ENCODE measurements around the gene CTTNBP2. TPM values are rescaled to one million over a fixed set of nuclear protein-coding genes. Genes with fewer than 3 reads are reported as not detected.

The CTTNBP2 gene, protein sequence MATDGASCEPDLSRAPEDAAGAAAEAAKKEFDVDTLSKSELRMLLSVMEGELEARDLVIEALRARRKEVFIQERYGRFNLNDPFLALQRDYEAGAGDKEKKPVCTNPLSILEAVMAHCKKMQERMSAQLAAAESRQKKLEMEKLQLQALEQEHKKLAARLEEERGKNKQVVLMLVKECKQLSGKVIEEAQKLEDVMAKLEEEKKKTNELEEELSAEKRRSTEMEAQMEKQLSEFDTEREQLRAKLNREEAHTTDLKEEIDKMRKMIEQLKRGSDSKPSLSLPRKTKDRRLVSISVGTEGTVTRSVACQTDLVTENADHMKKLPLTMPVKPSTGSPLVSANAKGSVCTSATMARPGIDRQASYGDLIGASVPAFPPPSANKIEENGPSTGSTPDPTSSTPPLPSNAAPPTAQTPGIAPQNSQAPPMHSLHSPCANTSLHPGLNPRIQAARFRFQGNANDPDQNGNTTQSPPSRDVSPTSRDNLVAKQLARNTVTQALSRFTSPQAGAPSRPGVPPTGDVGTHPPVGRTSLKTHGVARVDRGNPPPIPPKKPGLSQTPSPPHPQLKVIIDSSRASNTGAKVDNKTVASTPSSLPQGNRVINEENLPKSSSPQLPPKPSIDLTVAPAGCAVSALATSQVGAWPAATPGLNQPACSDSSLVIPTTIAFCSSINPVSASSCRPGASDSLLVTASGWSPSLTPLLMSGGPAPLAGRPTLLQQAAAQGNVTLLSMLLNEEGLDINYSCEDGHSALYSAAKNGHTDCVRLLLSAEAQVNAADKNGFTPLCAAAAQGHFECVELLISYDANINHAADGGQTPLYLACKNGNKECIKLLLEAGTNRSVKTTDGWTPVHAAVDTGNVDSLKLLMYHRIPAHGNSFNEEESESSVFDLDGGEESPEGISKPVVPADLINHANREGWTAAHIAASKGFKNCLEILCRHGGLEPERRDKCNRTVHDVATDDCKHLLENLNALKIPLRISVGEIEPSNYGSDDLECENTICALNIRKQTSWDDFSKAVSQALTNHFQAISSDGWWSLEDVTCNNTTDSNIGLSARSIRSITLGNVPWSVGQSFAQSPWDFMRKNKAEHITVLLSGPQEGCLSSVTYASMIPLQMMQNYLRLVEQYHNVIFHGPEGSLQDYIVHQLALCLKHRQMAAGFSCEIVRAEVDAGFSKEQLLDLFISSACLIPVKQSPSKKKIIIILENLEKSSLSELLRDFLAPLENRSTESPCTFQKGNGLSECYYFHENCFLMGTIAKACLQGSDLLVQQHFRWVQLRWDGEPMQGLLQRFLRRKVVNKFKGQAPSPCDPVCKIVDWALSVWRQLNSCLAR (N-terminal part only)
- 9.5 and 14.0 TPM in 2 replicates for total RNA-seq
- long read RNA-seq, partial matches to known transcripts = 4 of 12 reads
- long read RNA-seq, other reads (novel, unspliced or antisense) = 8 of 12 reads

GRCh38 chr7:117873310-117874190 is at the start of gene CTTNBP2:
Gene CTTNBP2, minus strand, starts transcription at chr7:117873441. Its CDS starts 26 bp downstream, at chr7:117873415.
- no peaks in the 10 kb centered on the region for H3K9me3 Mint-ChIP-seq (ENCODE audit: low read depth)
- peaks cover 16% of the 10 kb centered on the region for H3K4me1 Mint-ChIP-seq (ENCODE audit: low read depth)
- H3K36me3 Mint-ChIP-seq (ENCODE audit: insufficient read depth) = no peaks in the 10 kb centered on the region
- H3K27me3 Mint-ChIP-seq = peaks cover 39% of the 10 kb centered on the region
- peak; percentile 51 for DNase-seq (ENCODE audit: low spot score, unreplicated experiment)
- TF ChIP-seq CTCF (IDR thresholded peaks at IDR 0.05; ENCODE audit: unreplicated experiment) = no peak
- H3K27ac Mint-ChIP-seq = peak within 1 kb of the TSS; percentile 78
- peak within 1 kb of the TSS; percentile 90 for H3K4me3 Mint-ChIP-seq (ENCODE audit: low read depth)

DNA sequence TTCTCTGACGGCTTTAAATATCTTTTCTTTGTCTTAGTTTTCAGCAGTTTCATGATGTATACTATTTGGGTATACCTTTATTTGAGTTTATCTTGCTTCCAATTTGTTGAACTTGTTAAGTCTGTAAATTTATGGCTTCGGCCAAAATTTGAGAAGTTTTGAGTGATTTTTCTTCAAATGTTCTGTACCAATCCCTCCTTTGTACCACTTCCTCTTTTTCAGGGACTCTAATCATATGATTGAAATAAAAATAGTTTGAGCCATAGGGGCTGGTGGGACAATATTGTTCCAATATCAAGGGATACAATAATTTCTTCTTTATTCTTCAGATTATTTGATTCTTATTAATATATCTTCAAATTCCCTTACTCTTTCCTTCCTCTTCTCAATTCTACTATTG is 43.1 kb upstream of the CTTNBP2 start:
- no peak overlapping the region for H3K4me3 Mint-ChIP-seq (ENCODE audit: low read depth)
- H3K9me3 Mint-ChIP-seq (ENCODE audit: low read depth) = peaks cover 15% of the 10 kb centered on the region
- H3K4me1 Mint-ChIP-seq (ENCODE audit: low read depth) = no peaks in the 10 kb centered on the region
- no peaks in the 10 kb centered on the region for H3K36me3 Mint-ChIP-seq (ENCODE audit: insufficient read depth)
- no peak overlapping the region for H3K27ac Mint-ChIP-seq
- no peak for DNase-seq (ENCODE audit: low spot score, unreplicated experiment)
- TF ChIP-seq CTCF (IDR thresholded peaks at IDR 0.05; ENCODE audit: unreplicated experiment) = no peak
- H3K27me3 Mint-ChIP-seq = no peaks in the 10 kb centered on the region

- Mint-ChIP-seq H3K27me3 (no peaks in the 10 kb centered on the region), H3K36me3 (ENCODE audit: insufficient read depth) (no peaks in the 10 kb centered on the region), H3K27ac (no peak overlapping the region), H3K4me3 (ENCODE audit: low read depth) (no peak overlapping the region), H3K9me3 (ENCODE audit: low read depth) (peaks cover 10% of the 10 kb centered on the region), H3K4me1 (ENCODE audit: low read depth) (peaks cover 2% of the 10 kb centered on the region)
- no peak for TF ChIP-seq CTCF (IDR thresholded peaks at IDR 0.05; ENCODE audit: unreplicated experiment)
- DNase-seq (ENCODE audit: low spot score, unreplicated experiment) = no peak
Measured at GRCh38 chr7:117912421-117912820, 39.2 kb upstream of the CTTNBP2 start.

DNA sequence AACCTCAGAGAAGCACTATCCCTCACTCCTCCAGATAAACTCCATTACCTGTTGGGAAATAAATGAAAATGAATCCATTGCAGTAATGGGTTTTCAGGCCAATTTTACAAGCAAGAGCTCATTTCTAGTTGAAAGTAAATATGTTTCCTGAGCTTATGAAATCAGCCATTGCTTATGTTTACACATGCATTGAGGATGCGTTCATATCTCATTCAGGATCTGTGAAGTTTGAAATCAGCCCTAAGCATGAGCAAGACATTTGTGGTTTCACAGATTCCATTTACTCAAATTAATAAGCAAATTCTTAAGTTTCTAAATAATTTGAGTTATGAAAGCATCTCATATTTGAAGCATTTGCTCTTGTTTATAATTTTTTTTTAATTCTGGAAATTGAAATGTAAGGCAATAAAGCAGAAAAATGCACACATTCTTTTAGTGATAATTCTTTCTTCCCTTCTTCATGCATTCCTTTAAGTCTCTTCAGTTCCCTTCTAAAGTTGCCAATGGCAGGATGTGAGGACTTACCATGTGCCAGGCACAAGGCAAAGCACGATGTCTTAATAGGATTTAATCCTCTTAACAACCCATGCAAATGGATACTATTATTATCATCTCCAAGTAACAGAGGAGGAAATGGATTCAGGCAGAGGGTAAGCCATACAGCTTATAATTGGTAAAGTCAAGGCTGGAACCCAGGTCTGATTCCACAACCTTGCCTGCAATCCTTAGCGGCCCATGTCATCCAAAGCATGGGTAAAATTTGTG is 35.0 kb upstream of the CTTNBP2 start:
- H3K36me3 Mint-ChIP-seq (ENCODE audit: insufficient read depth) = no peaks in the 10 kb centered on the region
- H3K4me1 Mint-ChIP-seq (ENCODE audit: low read depth) = peaks cover 2% of the 10 kb centered on the region
- H3K27ac Mint-ChIP-seq = no peak overlapping the region
- H3K4me3 Mint-ChIP-seq (ENCODE audit: low read depth) = no peak overlapping the region
- no peak for TF ChIP-seq CTCF (IDR thresholded peaks at IDR 0.05; ENCODE audit: unreplicated experiment)
- H3K9me3 Mint-ChIP-seq (ENCODE audit: low read depth) = no peaks in the 10 kb centered on the region
- no peak for DNase-seq (ENCODE audit: low spot score, unreplicated experiment)
- H3K27me3 Mint-ChIP-seq = no peaks in the 10 kb centered on the region
